HT1080 (cell line): ENCODE measurements around the gene PRAMEF12. TPM values are rescaled to one million over a fixed set of nuclear protein-coding genes. Genes with fewer than 3 reads are reported as not detected.
"Not testable (repeated sequence)": the region's sequence is repeated elsewhere in the genome, so short reads cannot be mapped to it uniquely, and the experiment has no call there.

Source experiments
- DNase-seq: peaks from one replicate; pipeline ENCODE4 v3.0.0-alpha.2; 2015; ENCODE audit warnings: low read depth
- total RNA-seq: library from RNA; depleted of rRNA; stranded (reverse); fragments of >200 nt; shearing (Covaris generic); gene quantifications from 2 replicates; pipeline ENCODE4 v1.2.3, GENCODE V29; 2014

Gene PRAMEF12
- total RNA-seq, 1 experiment from 2014 or later = not detected

DNA sequence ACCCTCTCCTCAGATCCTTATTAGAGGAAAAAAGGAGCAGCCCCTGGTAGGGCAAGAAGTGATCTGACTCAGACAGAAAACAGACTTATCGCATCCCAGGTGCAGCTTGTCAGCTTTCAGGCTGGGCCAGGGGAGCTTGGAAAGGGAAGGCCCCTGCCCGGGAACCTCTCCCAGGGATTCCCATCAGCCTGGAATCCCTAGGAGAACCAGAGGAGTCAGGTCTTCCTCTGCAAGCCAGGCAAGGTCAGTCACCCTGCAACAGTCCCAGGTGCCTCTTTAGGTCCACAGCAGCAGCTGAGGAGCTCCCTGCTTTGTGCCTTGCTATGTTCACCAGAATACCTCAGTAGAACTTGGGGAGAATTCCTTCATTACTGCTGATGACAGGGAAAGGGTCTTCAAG, 2.9 kb upstream of the PRAMEF12 start:
- DNase-seq = no peak

DNA sequence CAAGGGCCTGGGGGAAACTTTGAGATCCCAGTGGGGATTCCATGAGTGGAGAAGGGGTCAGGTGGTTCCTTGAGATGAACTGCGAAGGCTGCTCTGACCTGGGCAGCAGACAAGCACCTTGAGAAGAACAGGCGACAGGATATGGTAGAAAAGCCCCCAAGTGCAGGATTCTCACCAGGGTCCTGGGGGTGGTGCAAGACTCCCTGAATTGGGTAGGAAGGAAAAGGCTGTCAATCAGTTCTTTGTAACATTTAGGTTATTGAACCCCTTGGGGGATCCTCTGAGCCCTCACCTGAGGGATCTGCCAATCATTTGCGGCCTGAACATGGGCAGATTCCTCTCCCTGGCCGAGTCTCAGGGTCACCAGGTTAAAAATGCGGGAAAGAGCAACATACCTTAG, 2.4 kb upstream of the PRAMEF12 start:
- DNase-seq = no peak

DNA sequence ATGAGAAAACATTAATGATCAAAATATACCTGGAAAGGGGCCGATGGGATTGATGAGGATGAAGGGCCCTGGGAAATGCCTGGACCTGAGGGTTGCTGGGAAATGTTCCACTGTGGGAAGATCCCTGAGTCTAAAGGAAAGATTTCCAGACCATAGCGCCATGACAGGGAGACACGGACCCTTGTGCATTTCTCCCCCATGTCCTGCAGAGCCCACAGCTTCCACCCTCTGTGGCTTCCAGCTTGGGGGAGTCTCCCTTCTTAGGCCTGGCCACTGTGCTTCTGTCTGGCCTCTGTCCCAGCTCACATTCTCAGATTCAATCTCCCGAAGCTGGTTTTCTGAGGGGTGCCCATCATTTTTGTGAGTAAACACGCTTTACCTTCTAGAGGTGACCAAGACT, 1.0 kb upstream of the PRAMEF12 start:
- no peak for DNase-seq

DNA sequence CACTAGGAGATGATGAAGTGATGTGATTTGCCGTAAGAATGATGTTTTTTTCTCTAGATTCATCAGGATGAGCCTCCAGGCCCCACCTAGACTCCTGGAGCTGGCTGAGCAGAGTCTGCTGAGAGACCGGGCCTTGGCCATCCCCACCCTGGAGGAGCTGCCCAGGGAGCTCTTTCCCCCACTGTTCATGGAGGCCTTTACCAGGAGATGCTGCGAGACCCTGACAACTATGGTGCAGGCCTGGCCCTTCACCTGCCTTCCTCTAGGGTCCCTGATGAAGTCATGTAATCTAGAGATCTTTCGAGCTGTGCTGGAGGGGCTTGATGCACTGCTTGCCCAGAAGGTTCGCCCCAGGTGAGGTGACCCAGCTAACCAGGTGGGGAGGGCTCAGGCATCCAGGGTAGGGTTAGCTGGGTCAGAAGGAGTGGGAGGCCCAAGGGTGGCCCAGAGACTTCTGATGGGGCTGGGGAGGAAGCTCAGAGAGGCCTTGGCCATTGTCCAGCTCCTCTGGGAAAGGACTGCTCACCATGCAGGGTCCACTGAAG, 1.3 kb downstream of the PRAMEF12 start:
- DNase-seq = no peak

DNA sequence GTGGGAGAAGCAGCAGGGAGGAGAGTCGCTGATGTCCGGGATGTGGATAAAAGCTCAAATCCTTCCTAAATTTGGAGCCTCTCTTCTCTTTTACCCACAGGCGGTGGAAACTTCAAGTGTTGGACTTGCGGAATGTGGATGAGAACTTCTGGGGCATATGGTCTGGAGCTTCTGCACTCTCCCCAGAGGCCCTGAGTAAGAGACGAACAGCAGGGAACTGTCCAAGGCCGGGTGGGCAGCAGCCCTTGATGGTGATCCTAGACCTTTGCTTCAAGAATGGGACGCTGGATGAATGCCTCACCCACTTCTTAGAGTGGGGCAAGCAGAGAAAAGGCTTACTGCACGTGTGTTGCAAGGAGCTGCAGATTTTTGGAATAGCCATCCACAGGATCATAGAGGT, 1.9 kb downstream of the PRAMEF12 start:
- no peak for DNase-seq

DNA sequence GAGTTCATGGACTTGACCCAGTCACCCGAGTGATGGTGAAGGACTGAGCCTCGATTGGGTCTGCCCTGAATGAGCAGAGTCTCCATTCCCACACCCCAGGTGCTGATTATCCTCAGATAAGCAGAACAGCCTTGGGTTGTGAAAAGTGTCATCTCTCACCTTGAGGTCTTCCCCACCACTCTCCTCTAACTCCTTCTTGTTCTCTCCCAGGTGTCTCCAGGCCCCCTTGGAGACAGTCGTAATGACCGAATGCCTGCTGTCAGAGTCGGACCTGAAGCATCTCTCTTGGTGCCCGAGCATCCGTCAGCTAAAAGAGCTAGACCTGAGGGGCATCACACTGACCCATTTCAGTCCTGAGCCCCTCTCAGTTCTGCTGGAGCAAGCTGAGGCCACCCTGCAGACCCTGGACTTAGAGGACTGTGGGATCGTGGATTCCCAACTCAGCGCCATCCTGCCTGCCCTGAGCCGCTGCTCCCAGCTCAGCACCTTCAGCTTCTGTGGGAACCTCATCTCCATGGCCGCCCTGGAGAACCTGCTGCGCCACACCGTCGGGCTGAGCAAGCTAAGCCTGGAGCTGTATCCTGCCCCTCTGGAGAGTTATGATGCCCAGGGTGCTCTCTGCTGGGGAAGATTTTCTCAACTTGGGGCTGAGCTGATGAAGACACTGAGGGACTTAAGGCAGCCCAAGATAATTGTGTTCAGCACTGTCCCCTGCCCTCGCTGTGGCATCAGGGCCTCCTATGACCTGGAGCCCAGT, 3.4 kb downstream of the PRAMEF12 start:
- DNase-seq = no peak

DNA sequence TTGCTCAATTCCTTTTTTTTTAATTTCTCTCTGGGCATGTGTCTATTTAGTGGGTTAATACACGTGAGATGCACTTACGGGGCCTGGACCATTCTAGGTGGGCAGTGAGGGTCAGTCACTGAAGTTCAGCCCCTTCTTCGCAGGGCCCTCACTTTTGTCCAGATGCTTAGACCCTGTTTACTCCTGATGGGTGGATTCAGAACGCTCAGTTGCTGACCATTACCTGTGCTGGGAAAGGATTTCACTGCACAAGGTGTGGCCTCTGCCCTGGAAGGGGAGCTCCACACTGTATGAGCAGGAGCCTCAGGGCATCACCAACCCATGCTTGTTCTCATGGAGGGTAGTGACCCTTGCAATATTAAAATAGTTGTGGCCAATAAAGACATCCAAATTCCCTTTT, 4.5 kb downstream of the PRAMEF12 start:
- DNase-seq = no peak

- DNase-seq = no peak
Observed at GRCh38 chr1:12778907-12779306, 5.4 kb downstream of the PRAMEF12 start.

DNA sequence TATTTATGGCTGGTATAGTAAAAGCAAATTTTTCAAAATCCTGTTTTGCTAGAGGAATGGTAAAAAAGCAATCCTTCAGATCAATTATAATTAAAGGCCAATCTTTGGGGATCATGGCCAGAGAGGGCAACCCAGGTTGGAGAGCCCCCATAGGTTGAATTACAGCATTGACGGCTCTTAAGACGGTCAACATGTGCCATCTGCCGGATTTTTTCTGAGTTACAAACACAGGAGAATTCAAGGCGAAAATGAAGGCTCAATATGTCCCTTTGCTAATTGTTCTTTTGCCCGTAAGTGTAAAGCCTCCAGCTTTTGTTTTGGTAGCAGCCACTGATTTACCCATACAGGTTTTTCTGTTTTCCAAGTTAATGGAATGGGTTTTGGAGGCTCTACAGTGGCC, 8.0 kb downstream of the PRAMEF12 start:
- not testable (repeated sequence) for DNase-seq

DNA sequence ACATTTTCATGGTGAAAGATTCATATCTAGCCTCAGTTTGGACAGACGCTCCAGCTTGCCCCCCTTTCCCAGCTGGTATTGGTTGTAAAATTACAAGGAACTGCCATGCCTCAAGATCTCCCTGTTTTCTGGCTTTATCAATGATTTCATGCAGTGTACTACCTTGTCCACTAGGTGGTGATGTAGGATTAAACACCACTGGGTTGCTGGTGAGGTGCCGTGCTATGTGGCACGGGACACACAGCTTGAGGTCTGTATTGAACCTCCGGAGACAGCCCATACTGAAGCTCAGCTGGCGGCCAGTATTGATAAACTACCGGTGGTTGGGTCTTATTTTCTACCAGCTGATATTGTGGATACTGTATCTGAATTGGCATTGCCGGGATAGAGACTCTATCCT, 10.2 kb downstream of the PRAMEF12 start:
- DNase-seq = peak; percentile 30

DNA sequence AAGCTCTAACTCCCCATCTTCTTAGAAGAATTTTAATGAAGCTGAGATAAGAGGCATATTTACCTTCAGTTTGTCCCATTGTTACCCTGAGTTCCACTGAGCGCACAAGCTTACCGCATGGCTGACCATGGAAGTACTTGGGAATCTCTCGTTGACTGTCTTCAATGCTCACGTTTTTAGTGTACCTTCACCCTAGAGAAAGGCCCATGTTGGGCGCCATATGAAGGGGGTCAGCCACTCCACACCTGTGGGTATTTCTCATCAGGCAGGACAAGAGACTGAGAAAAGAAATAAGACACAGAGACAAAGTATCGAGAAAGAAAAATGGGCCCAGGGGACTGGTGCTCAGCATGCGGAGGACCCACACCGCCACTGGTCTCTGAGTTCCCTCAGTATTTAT, 11.2 kb downstream of the PRAMEF12 start:
- not testable (repeated sequence) for DNase-seq

DNA sequence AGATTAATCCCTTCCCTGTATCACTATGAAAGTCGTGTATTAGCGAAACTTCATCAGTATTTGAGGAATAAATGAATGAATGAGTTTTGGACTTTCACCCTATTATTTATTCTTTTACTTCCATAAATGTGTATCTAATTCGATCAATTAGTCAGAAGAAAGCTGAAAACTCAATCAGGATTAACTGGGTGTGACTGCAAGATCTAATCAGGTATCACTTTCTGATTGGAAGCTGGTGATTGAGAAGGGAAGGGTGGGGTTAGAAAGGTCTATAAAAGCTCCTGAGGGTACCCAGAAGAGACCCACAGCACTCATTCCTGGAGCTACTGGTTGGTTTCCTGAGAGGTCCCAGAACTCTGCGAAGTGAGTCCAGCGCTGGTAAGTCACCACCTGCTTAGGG, 17.6 kb downstream of the PRAMEF12 start, which contains the start of gene PRAMEF1:
Gene PRAMEF1, plus strand, starts transcription at position 301 of the 400 bp plus-strand sequence. CDS start 1,831 bp downstream, outside the sequence.
- not testable (repeated sequence) for DNase-seq

GRCh38 chr1:12798911-12799310, 25.4 kb downstream of the PRAMEF12 start:
- DNase-seq = no peak

DNA sequence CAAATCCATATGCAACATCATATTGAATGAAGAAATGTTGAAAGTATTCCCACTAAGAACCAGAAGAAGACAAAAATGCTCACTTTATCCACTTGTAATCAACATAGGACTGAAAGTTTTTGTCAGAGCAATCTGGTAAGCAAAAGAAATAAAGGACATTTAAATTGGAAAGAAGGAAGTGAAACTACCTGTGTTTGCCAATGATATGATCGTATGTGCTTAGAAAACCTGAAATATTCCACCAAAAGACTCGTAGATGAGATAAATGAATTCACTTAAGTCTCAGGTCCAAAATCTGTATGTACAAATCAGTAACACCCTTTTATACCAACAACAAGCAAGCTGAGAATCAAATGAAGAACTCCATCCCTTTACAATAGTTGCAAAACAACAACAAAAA, 26.2 kb downstream of the PRAMEF12 start:
- DNase-seq = no peak

DNA sequence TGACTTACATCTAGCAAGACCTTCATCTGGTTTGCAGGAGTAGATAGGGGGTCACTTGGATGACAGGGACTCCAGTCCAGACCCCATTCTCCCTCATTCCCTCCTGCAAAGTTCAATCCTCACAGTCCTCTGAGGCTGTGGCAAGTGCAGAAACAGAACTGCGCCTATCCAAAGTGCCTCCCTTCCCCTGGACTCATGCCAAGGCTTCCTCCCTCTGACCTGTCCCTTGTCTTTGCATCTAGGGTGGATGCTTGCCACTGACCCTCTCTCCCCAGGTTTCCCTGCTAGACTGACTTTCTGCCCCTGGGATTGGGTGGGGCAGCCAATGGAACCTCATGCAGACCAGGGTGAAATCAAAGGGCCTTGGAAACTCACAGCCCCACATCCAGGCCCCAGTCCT, 36.4 kb downstream of the PRAMEF12 start:
- no peak for DNase-seq

- peak; percentile 85 for DNase-seq
Observed at GRCh38 chr1:12810691-12811408, 37.3 kb downstream of the PRAMEF12 start.

- peak; percentile 76 for DNase-seq
Observed at GRCh38 chr1:12811409-12811784, 37.9 kb downstream of the PRAMEF12 start.

GRCh38 chr1:12819061-12819460, 45.5 kb downstream of the PRAMEF12 start:
- not testable (repeated sequence) for DNase-seq
